Measurements from ENCODE around the gene DCBLD1.

DNA sequence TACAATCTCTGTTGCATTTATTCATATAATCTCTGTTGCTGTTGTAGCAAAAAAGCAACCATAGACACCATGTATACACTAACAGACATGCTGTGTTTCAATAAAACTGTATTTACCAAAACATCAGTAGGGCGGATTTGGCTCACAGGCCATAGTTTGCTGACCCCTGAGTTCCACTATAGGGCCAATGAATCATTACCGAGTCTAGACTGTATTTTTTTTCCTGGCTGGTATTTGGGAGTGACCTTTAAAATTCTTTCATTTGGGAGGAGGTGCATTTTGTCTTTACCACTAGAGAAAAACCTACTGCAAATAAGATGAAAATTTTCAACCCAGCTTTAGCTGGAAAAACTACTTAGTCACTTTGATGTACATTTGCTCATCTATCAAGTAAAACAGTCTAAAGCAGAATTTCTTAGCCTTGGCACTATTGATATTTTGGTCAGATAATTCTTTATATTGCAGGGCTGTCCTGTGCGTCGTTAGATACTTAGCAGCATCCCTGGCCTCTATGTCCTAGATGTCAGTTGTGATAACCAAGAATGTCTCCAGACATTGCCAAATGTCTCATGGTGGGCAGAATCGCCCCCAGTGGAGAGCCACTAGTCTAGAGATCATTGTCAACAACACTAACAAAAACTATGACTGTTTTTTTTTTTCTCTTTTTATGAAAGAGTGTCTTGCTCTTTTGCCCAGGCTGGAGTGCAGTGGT is 39.5 kb downstream of the DCBLD1 start:
- TF ChIP-seq, protein P1, sequence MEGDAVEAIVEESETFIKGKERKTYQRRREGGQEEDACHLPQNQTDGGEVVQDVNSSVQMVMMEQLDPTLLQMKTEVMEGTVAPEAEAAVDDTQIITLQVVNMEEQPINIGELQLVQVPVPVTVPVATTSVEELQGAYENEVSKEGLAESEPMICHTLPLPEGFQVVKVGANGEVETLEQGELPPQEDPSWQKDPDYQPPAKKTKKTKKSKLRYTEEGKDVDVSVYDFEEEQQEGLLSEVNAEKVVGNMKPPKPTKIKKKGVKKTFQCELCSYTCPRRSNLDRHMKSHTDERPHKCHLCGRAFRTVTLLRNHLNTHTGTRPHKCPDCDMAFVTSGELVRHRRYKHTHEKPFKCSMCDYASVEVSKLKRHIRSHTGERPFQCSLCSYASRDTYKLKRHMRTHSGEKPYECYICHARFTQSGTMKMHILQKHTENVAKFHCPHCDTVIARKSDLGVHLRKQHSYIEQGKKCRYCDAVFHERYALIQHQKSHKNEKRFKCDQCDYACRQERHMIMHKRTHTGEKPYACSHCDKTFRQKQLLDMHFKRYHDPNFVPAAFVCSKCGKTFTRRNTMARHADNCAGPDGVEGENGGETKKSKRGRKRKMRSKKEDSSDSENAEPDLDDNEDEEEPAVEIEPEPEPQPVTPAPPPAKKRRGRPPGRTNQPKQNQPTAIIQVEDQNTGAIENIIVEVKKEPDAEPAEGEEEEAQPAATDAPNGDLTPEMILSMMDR (conservative IDR thresholded peaks at IDR 0.05; ENCODE audit: low read length), result no peak
- no peak for TF ChIP-seq EZH2phosphoT487 (IDR thresholded peaks at IDR 0.05; ENCODE audit: borderline replicate concordance, low read depth, low read length)
